ENCODE results near the gene CDKAL1. TPM values are rescaled to one million over a fixed set of nuclear protein-coding genes. Genes with fewer than 3 reads are reported as not detected.

CDKAL1 gene
- total RNA-seq, 1 experiment from 2014 or later = 16.1 TPM

- intact Hi-C loops (cut with micrococcal nuclease; ENCODE audit: unreplicated experiment) = no loop called here
- no peak overlapping the region for H3K4me3 ChIP-seq
- no peaks in the 10 kb centered on the region for H3F3A ChIP-seq (ENCODE audit: insufficient read depth, low read depth)
- H3K27ac ChIP-seq = no peak overlapping the region
- H3K36me3 ChIP-seq (ENCODE audit: low read depth) = no peaks in the 10 kb centered on the region
- ChIA-PET CTCF (interaction anchor here (0.6 kb wide), 1 partner anchor 126 kb away, joined by 5 read pairs; no protein-coding TSS in a partner anchor), POLR2A (ENCODE audit: unreplicated experiment) (no interaction called here)
- H2AFZ ChIP-seq = no peak overlapping the region
- no peak for DNase-seq
- H3K79me2 ChIP-seq (ENCODE audit: low read depth) = no peaks in the 10 kb centered on the region
- H3K4me2 ChIP-seq = no peak overlapping the region
- no peaks in the 10 kb centered on the region for H3K9me3 ChIP-seq (ENCODE audit: insufficient read depth, low read depth)
- BruUV-seq (replicated peaks) = no TSS peak
- no peak for TF ChIP-seq EZH2 (IDR thresholded peaks at IDR 0.05; ENCODE audit: low read depth)
- TF ChIP-seq, protein P1, sequence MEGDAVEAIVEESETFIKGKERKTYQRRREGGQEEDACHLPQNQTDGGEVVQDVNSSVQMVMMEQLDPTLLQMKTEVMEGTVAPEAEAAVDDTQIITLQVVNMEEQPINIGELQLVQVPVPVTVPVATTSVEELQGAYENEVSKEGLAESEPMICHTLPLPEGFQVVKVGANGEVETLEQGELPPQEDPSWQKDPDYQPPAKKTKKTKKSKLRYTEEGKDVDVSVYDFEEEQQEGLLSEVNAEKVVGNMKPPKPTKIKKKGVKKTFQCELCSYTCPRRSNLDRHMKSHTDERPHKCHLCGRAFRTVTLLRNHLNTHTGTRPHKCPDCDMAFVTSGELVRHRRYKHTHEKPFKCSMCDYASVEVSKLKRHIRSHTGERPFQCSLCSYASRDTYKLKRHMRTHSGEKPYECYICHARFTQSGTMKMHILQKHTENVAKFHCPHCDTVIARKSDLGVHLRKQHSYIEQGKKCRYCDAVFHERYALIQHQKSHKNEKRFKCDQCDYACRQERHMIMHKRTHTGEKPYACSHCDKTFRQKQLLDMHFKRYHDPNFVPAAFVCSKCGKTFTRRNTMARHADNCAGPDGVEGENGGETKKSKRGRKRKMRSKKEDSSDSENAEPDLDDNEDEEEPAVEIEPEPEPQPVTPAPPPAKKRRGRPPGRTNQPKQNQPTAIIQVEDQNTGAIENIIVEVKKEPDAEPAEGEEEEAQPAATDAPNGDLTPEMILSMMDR (conservative IDR thresholded peaks at IDR 0.05) = no peak
- H3K27me3 ChIP-seq (ENCODE audit: insufficient read depth, low read depth) = no peaks in the 10 kb centered on the region
- no peaks in the 10 kb centered on the region for H3K4me1 ChIP-seq (replicated peaks; ENCODE audit: insufficient read depth)
- no peaks in the 10 kb centered on the region for H3K9me2 ChIP-seq (ENCODE audit: insufficient read depth)
- no peaks in the 10 kb centered on the region for H4K20me1 ChIP-seq (ENCODE audit: insufficient read depth)
Measured at GRCh38 chr6:21161707-21162106, 627.5 kb downstream of the CDKAL1 start.

DNA sequence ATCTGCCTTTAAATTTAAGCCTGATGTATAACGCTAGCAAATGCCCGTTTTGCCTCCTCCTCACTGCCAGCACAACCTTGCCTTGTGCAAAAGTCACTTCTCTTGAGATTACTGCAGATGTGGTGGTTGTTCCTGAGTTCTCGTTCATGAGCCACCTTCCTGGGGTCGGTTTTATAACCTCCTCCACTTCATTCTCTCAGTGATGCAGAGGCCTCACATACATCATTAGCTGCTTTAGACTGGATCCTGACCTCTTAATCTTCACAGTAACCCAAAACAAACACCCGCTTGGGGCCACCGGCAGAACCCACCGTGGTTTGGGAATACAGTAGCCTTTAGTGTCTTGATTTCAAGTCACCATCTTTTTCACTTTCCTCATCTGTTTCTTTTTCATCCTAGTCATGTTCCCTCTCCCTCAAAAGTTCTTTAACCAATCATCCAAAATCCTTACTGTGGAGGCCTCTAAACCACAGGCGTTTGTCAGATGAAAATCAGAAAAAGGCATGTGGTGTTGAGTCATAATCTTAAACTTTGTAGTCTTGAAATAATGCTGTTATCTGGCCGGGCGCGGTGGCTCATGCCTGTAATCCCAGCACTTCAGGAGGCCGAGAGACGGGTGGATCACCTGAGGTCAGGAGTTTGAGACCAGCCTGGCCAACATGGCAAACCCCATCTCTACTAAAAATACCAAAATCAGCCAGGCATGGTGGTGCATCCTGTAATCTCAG, 629.0 kb downstream of the CDKAL1 start:
- H3K36me3 ChIP-seq (ENCODE audit: low read depth) = no peaks in the 10 kb centered on the region
- CTCF ChIA-PET = no interaction called here
- no peaks in the 10 kb centered on the region for H3K79me2 ChIP-seq (ENCODE audit: low read depth)
- no peak for DNase-seq
- no peak for TF ChIP-seq EZH2 (IDR thresholded peaks at IDR 0.05; ENCODE audit: low read depth)
- TF ChIP-seq, protein P1 (conservative IDR thresholded peaks at IDR 0.05) = no peak
- H3K9me3 ChIP-seq (ENCODE audit: insufficient read depth, low read depth) = no peaks in the 10 kb centered on the region
- no peak overlapping the region for H3K4me3 ChIP-seq
- no TSS peak for BruUV-seq (replicated peaks)
- no peaks in the 10 kb centered on the region for H4K20me1 ChIP-seq (ENCODE audit: insufficient read depth)
- H3K4me1 ChIP-seq (replicated peaks; ENCODE audit: insufficient read depth) = no peaks in the 10 kb centered on the region
- intact Hi-C loops (cut with micrococcal nuclease; ENCODE audit: unreplicated experiment) = no loop called here
- H3F3A ChIP-seq (ENCODE audit: insufficient read depth, low read depth) = no peaks in the 10 kb centered on the region
- no peak overlapping the region for H3K27ac ChIP-seq
- POLR2A ChIA-PET (ENCODE audit: unreplicated experiment) = no interaction called here
- H3K4me2 ChIP-seq = no peak overlapping the region
- no peaks in the 10 kb centered on the region for H3K27me3 ChIP-seq (ENCODE audit: insufficient read depth, low read depth)
- no peaks in the 10 kb centered on the region for H3K9me2 ChIP-seq (ENCODE audit: insufficient read depth)
- no peak overlapping the region for H2AFZ ChIP-seq

- Histone ChIP-seq H3K27ac (no peak overlapping the region), H3K36me3 (ENCODE audit: low read depth) (no peaks in the 10 kb centered on the region), H3K27me3 (ENCODE audit: insufficient read depth, low read depth) (no peaks in the 10 kb centered on the region), H3K9me2 (ENCODE audit: insufficient read depth) (no peaks in the 10 kb centered on the region), H3K4me3 (no peak overlapping the region), H4K20me1 (ENCODE audit: insufficient read depth) (no peaks in the 10 kb centered on the region), H3K79me2 (ENCODE audit: low read depth) (no peaks in the 10 kb centered on the region), H3F3A (ENCODE audit: insufficient read depth, low read depth) (no peaks in the 10 kb centered on the region), H3K4me1 (replicated peaks; ENCODE audit: insufficient read depth) (no peaks in the 10 kb centered on the region), H3K4me2 (no peak overlapping the region), H3K9me3 (ENCODE audit: insufficient read depth, low read depth) (no peaks in the 10 kb centered on the region), H2AFZ (no peak overlapping the region)
- no TSS peak for BruUV-seq (replicated peaks)
- no peak for TF ChIP-seq EZH2 (IDR thresholded peaks at IDR 0.05; ENCODE audit: low read depth)
- TF ChIP-seq, protein P1 (conservative IDR thresholded peaks at IDR 0.05) = no peak
- intact Hi-C loops (cut with micrococcal nuclease; ENCODE audit: unreplicated experiment) = no loop called here
- no peak for DNase-seq
- POLR2A ChIA-PET (ENCODE audit: unreplicated experiment) = no interaction called here
- CTCF ChIA-PET = no interaction called here
Measured at GRCh38 chr6:21163838-21164180, 629.6 kb downstream of the CDKAL1 start.
